GM12892 (cell line): ENCODE data around the gene OR10H4.

Experiments
- POLR2A ChIP-seq: IDR thresholded peaks from 2 replicates; pipeline ENCODE4 v1.6.1; 2011; ENCODE audit warnings: low read depth, low read length, control low read depth
- POLR2AphosphoS5 ChIP-seq: IDR thresholded peaks from 2 replicates; pipeline ENCODE4 v1.6.1; 2011; ENCODE audit warnings: low read depth, low read length, control low read depth
- TAF1 ChIP-seq: IDR thresholded peaks from 2 replicates; pipeline ENCODE4 v1.6.1; 2011; ENCODE audit warnings: low read depth, mild to moderate bottlenecking, control low read depth, low read length, borderline replicate concordance

- TF ChIP-seq POLR2A (no peak), TAF1 (no peak), POLR2AphosphoS5 (no peak)
Measured at GRCh38 chr19:15902254-15902653, 46.6 kb upstream of the OR10H4 start.
